ENCODE data around the gene PPM1L.

PPM1L gene

GRCh38 chr3:160831401-160831800 lies 75.4 kb downstream of the PPM1L start:
- Histone ChIP-seq H3K9ac (ENCODE audit: low read length) (no peak overlapping the region), H3K4me1 (ENCODE audit: insufficient read depth, low read length, severe bottlenecking) (no peaks in the 10 kb centered on the region), H3K27ac (ENCODE audit: low read depth, low read length, poor library complexity, severe bottlenecking) (no peak overlapping the region), H3K9me2 (ENCODE audit: low read depth, low read length) (no peaks in the 10 kb centered on the region), H3K36me3 (ENCODE audit: insufficient read depth, low read length) (no peaks in the 10 kb centered on the region), H3K27me3 (ENCODE audit: insufficient read depth, low read length) (no peaks in the 10 kb centered on the region), H3K4me3 (ENCODE audit: low read depth, low read length, poor library complexity, severe bottlenecking) (no peak overlapping the region), H3K9me3 (ENCODE audit: low read length) (no peaks in the 10 kb centered on the region), H3F3A (ENCODE audit: insufficient read depth, low read length) (no peaks in the 10 kb centered on the region), H4K20me1 (ENCODE audit: insufficient read depth, low read length) (no peaks in the 10 kb centered on the region), H3K4me2 (ENCODE audit: low read length) (no peak overlapping the region), H3K79me2 (ENCODE audit: insufficient read depth, low read length) (no peaks in the 10 kb centered on the region), H2AFZ (ENCODE audit: low read length) (no peak overlapping the region)
- TF ChIP-seq, protein P1, sequence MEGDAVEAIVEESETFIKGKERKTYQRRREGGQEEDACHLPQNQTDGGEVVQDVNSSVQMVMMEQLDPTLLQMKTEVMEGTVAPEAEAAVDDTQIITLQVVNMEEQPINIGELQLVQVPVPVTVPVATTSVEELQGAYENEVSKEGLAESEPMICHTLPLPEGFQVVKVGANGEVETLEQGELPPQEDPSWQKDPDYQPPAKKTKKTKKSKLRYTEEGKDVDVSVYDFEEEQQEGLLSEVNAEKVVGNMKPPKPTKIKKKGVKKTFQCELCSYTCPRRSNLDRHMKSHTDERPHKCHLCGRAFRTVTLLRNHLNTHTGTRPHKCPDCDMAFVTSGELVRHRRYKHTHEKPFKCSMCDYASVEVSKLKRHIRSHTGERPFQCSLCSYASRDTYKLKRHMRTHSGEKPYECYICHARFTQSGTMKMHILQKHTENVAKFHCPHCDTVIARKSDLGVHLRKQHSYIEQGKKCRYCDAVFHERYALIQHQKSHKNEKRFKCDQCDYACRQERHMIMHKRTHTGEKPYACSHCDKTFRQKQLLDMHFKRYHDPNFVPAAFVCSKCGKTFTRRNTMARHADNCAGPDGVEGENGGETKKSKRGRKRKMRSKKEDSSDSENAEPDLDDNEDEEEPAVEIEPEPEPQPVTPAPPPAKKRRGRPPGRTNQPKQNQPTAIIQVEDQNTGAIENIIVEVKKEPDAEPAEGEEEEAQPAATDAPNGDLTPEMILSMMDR (IDR thresholded peaks at IDR 0.05; ENCODE audit: low read length) = no peak

DNA sequence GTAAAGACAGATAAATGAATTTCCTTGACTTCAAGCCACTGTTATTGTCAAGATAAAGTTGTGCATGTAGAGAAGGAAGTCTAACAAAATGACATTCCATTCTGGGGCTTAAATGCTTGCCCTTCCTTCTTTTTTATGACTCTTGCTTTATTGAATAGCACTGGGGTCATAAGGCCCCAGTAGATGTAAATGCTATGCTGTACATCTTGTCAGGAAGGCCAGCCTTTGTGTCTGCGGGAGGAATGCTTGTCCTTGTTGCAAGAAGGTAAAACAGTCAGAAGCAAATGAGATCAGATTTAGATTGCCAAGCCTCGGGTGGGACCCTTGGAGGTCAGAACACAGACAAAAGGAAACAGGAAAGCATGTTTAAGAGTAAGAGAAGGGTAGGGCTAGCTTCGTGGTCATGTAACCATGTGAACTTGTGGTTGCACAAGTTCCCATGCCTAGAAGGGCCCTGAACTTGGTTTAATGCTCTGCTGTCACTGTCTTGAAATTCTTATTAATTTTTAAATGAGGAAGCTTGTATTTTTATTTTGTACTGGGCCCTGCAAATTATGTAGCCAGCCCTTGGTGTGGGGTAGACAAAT lies 81.5 kb downstream of the PPM1L start:
- H3F3A ChIP-seq (ENCODE audit: insufficient read depth, low read length) = no peaks in the 10 kb centered on the region
- no peak overlapping the region for H3K4me3 ChIP-seq (ENCODE audit: low read depth, low read length, poor library complexity, severe bottlenecking)
- no peak overlapping the region for H3K4me2 ChIP-seq (ENCODE audit: low read length)
- TF ChIP-seq, protein P1 (IDR thresholded peaks at IDR 0.05; ENCODE audit: low read length) = no peak
- TF ChIP-seq EZH2 (IDR thresholded peaks at IDR 0.05; ENCODE audit: borderline replicate concordance, low read length) = no peak
- H4K20me1 ChIP-seq (ENCODE audit: insufficient read depth, low read length) = peaks cover 4% of the 10 kb centered on the region; the same call in 1 of the 2 replicates
- H3K9me3 ChIP-seq (ENCODE audit: low read length) = no peaks in the 10 kb centered on the region
- H3K4me1 ChIP-seq (ENCODE audit: insufficient read depth, low read length, severe bottlenecking) = no peaks in the 10 kb centered on the region
- H3K9ac ChIP-seq (ENCODE audit: low read length) = no peak overlapping the region
- H3K79me2 ChIP-seq (ENCODE audit: insufficient read depth, low read length) = no peaks in the 10 kb centered on the region
- no peak overlapping the region for H2AFZ ChIP-seq (ENCODE audit: low read length)
- no peaks in the 10 kb centered on the region for H3K36me3 ChIP-seq (ENCODE audit: insufficient read depth, low read length)
- H3K27me3 ChIP-seq (ENCODE audit: insufficient read depth, low read length) = no peaks in the 10 kb centered on the region
- no peaks in the 10 kb centered on the region for H3K9me2 ChIP-seq (ENCODE audit: low read depth, low read length)
- no peak overlapping the region for H3K27ac ChIP-seq (ENCODE audit: low read depth, low read length, poor library complexity, severe bottlenecking)

DNA sequence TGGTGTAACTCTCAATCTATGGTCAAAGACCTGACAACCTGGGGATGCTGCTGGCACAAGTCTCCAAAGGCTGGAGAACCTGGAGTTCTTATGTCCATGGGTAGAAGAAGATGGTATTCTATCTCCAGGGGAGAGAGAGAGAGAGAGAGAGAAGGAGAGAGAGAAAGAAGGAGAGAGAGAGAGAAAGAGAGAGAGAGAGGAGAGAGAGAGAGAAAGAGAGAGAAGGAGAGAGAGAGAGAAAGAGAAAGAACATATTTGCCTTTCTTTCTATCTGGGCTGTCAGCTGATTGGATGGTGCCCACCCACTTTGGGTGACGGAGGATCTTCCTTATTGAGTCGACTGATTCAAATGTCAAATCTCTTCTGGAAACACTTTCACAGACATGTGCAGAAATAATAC lies 84.6 kb downstream of the PPM1L start:
- TF ChIP-seq EZH2 (IDR thresholded peaks at IDR 0.05; ENCODE audit: borderline replicate concordance, low read length) = no peak
- TF ChIP-seq, protein P1 (IDR thresholded peaks at IDR 0.05; ENCODE audit: low read length) = no peak
- Histone ChIP-seq H3K27me3 (ENCODE audit: insufficient read depth, low read length) (no peaks in the 10 kb centered on the region), H2AFZ (ENCODE audit: low read length) (no peak overlapping the region), H3K4me1 (ENCODE audit: insufficient read depth, low read length, severe bottlenecking) (no peaks in the 10 kb centered on the region), H3K9me2 (ENCODE audit: low read depth, low read length) (no peaks in the 10 kb centered on the region; the same call in 1 of the 2 replicates), H4K20me1 (ENCODE audit: insufficient read depth, low read length) (peaks cover 4% of the 10 kb centered on the region; the same call in 1 of the 2 replicates), H3K36me3 (ENCODE audit: insufficient read depth, low read length) (no peaks in the 10 kb centered on the region), H3K27ac (ENCODE audit: low read depth, low read length, poor library complexity, severe bottlenecking) (no peak overlapping the region), H3K9ac (ENCODE audit: low read length) (no peak overlapping the region), H3K9me3 (ENCODE audit: low read length) (no peaks in the 10 kb centered on the region), H3K79me2 (ENCODE audit: insufficient read depth, low read length) (no peaks in the 10 kb centered on the region), H3F3A (ENCODE audit: insufficient read depth, low read length) (no peaks in the 10 kb centered on the region), H3K4me2 (ENCODE audit: low read length) (no peak overlapping the region), H3K4me3 (ENCODE audit: low read depth, low read length, poor library complexity, severe bottlenecking) (no peak overlapping the region)
